Skeletal muscle cell (primary cell): ENCODE data around the gene LIAS.
"Not testable (repeated sequence)": the region's sequence is repeated elsewhere in the genome, so short reads cannot be mapped to it uniquely, and the experiment has no call there.

ENCODE experiments used
- DNase-seq: peaks from one replicate; pipeline ENCODE4 v3.0.0-alpha.2; 2010; ENCODE audit warnings: low read depth
- H3K4me3 ChIP-seq: 2 replicates; pipeline ENCODE4 v1.5.1; 2011; ENCODE audit warnings: low read depth, mild to moderate bottlenecking, control low read depth, low read length, moderate library complexity

Gene LIAS

DNA sequence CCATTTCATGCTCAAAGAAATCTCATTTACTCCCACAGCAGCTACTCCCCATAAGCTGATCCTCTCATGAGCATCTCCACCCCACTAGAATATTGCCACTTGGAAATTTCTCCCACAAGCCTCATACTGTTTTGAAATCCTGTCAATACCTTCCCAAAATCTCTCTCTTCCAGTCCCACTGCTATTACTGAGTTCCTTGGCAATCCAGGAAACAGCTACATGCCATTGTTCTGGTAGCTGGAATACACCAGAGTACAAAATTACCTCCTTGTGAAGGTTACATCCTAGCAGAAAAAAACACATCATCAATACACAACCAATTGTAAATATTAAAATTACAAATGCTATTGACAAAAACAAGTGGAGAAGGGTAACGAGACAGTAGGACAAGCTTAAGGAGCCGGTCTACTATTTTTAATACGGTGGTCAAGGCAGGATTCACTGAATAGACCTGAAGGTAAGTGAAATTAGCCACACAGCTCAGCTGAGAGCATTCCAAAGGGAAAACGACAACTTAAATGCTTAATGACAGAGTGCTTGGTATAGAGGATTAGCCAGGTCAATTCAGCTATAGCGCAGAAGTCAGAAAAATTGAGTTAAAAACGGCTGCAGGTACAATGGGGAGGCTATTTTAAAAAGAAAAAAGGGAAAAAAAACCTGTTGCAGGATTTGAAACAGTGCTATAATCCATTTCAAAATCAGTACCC is 6.5 kb upstream of the LIAS start:
- no peak for DNase-seq
- no peak overlapping the region for H3K4me3 ChIP-seq

- DNase-seq = no peak
- H3K4me3 ChIP-seq = no peak overlapping the region
These were observed 5.8 kb upstream of the LIAS start for GRCh38 chr4:39452860-39453587.

DNA sequence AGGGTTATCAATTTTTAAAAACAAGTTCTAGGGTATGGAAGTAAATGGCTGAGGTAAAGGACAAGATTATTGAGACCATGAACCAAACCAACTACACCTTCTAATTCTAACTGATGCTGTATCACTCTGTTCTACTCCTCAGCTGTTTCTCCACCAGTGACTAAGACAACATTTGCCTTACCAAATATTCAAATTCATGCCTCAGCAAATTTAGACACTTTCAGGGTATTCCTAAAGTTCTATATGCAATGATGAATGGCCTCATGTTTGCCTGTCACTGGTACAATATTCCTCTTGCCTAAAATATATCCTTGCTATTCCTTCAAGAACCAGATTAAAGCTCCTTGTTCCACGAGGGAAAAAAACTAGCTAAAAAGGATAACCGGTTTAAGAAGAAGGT is 5.1 kb upstream of the LIAS start:
- DNase-seq = no peak
- no peak overlapping the region for H3K4me3 ChIP-seq

DNA sequence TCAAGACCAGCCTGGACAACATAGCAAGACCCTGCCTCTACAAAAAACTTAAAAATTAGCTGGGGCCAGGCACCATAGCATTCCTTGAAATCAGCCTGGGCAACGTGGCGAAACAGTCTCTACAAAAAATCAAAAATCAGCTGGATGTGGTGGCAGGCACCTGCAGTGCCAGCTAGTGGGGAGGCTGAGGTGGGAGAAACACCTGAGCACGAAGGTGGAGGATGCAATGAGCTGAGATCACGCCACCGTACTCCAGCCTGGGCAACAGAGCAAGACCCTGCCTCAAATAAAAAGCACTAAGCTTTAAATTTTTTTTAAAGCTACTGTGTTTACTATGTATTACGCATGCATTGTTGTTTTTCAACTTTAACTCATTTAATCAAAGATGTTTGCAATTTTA is 3.4 kb upstream of the LIAS start:
- no peak for DNase-seq
- no peak overlapping the region for H3K4me3 ChIP-seq

DNA sequence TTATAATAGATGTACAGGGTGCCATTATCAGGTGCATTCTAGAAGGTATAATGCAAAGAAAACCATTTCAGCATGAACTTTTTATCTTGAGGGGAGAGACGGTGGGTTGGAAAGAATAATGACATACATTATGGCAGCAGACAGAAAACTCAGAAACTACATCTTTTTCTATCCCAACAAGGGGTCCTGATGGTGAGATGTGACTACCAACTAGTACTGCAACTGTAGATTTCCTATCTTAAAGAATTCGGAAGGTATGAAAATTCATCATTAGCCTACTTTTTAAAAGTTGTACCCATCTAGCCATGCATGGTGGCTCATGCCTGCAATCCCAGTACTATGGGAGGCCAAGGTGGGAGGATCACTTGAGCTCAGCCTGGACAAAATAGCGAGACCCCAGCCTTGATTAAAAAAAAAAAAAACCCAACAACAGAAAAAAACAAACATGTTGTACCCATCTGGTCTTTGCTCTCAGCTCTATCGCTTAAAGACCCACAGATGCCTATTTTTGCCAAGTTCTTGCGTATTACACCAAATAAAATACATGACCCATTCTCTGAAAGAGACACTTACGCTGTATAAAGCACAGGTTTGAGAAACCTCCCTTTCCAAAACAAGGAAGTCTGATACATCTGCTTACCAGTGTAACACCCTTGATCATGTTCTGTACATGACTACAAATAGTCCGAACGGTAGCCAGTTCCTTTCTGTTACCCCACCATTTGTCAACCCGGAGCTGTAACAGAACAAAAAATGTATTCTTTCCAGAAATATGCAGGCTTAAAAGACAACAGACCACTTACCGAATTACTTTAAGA is 1.7 kb upstream of the LIAS start:
- peak overlapping the region; percentile 97 for H3K4me3 ChIP-seq
- no peak for DNase-seq

- H3K4me3 ChIP-seq = peak overlapping the region; percentile 97
These were observed 723 bp upstream of the LIAS start for GRCh38 chr4:39458161-39458504.

DNA sequence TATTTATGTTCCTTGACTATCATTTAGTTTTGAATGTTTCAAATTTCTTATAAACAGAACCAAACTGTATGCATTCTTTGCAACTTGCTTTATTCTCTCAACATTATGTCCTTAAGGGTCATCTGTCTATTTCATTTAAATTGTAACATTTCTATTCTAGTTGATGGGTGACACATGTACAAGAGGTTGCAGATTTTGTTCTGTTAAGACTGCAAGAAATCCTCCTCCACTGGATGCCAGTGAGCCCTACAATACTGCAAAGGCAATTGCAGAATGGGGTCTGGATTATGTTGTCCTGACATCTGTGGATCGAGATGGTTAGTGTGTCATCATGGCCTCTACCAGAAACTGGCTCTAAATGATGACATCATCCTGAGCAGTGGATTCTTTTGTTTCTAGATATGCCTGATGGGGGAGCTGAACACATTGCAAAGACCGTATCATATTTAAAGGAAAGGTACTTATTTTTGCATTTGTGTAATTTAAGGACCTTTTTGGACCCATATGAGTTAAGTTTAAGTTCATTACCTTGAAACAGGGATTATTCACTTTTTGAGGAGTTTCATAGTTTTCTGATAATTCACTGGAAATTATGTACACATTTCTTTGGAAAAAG is 6.1 kb downstream of the LIAS start:
- DNase-seq = peak; percentile 69
- H3K4me3 ChIP-seq = no peak overlapping the region

More at GRCh38 chr4:39458161-39458504, 723 bp upstream of the LIAS start:
- DNase-seq = not testable (repeated sequence)

GRCh38 chr4:39466747-39467146 is 7.9 kb downstream of the LIAS start:
- DNase-seq = no peak
- H3K4me3 ChIP-seq = no peak overlapping the region

DNA sequence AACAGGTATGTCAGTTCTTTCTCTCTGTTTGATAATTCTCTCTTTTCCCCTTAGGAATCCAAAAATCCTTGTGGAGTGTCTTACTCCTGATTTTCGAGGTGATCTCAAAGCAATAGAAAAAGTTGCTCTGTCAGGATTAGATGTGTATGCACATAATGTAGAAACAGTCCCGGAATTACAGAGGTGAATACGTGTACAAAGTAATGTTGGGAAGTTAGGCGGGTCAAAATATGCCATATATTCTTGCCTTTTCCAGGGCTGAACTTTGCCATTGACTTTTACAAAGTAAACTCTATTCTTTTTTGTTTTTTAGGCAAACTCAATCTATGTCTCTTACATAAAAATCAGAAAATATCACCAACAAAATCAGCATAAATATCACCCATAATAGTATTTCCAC is 8.6 kb downstream of the LIAS start:
- H3K4me3 ChIP-seq = no peak overlapping the region
- no peak for DNase-seq

GRCh38 chr4:39469429-39470077 is 10.7 kb downstream of the LIAS start:
- H3K4me3 ChIP-seq = no peak overlapping the region
- peak; percentile 54 for DNase-seq

GRCh38 chr4:39470402-39470801 is 11.5 kb downstream of the LIAS start:
- no peak for DNase-seq
- no peak overlapping the region for H3K4me3 ChIP-seq

DNA sequence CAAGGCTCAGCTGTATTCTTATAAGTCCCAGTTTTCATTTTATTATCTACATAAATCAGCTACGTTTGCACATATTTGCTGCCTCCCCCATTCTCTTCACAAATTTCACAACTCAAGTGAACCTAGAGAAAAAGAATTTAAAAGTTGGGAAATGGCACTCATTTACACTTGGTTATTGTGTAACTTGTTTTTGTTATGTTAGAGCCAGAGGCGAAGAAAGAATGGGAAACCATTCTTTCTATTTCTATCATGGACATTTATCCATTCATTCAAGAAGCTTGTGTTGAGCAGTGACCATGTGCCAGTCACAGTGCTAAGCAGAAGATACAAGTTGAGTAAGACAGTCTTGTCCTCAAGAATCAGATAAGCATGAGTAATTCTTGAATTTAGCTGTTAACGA is 13.5 kb downstream of the LIAS start:
- DNase-seq = no peak
- no peak overlapping the region for H3K4me3 ChIP-seq

DNA sequence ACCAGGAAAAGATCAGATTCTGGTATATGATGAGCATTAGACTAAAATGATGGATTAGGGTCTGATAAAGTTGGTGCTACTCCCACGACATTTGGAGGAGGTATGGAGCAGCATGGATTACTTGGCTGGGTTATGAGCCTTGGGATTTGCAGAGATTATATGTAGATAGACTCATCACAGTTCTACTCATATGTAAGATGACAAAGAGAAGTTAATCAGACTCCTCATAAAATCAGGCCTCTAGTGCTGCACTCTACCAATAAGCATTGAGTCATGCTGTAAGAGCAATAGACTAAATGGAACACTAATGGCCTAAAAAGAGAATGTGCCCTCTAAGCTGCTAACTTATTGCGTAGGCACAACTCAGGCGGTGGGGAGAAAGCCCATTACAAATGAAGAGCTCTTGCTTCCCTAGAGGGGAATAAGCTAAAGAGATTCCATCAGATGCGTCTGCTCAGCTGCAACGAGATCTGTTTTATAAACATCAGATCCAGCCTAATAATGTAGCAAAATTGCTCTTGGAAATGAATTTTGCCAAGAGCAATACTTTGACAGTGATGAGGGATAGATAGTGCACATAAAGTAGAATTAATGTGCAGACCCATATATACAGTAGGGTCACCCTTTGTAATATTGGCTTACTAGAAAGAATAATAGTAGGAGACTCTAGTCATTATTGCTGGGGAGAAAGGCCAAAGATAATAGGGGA is 17.5 kb downstream of the LIAS start:
- DNase-seq = no peak

DNA sequence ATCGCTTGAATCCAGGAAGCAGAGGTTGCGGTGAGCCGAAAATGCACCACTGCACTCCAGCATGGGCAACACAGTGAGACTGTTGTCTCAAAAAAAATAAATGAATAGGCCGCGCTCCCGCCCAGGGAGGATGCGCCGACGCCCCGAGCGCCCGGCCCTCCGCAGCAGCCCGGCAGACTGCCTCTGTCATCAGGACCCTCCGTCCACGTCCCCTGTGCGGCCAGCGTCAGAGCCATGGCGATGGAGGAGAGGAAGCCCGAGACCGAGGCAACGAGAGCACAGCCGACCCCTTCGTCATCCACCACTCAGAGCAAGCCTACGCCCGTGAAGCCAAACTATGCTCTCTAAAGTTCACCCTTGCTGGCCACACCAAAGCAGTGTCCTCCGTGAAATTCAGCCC is 21.4 kb downstream of the LIAS start:
- H3K4me3 ChIP-seq = no peak overlapping the region
- no peak for DNase-seq

More for the DNA sequence above, 17.5 kb downstream of the LIAS start:
- no peak overlapping the region for H3K4me3 ChIP-seq

- DNase-seq = no peak
- no peak overlapping the region for H3K4me3 ChIP-seq
These were observed 22.2 kb downstream of the LIAS start for GRCh38 chr4:39480902-39481695.

GRCh38 chr4:39484582-39485272 is 25.9 kb downstream of the LIAS start:
- H3K4me3 ChIP-seq = no peak overlapping the region
- no peak for DNase-seq

- no peak for DNase-seq
- no peak overlapping the region for H3K4me3 ChIP-seq
These were observed 27.5 kb downstream of the LIAS start for GRCh38 chr4:39486221-39486804.
